ENCODE results near the gene SVIL.

The SVIL gene

GRCh38 chr10:29634764-29635625, at the start of gene SVIL:
Gene SVIL (minus strand): TSS chr10:29634971. CDS start chr10:29555058, 79,913 bp downstream.
- DNase-seq: no peak

GRCh38 chr10:29681676-29682448, 47.1 kb upstream of the SVIL start:
- DNase-seq: peak; percentile 26

- DNase-seq: no peak
Measured at GRCh38 chr10:29680091-29680490, 45.3 kb upstream of the SVIL start.

- no peak for DNase-seq
Measured at GRCh38 chr10:29676732-29677131, 42.0 kb upstream of the SVIL start.

GRCh38 chr10:29675984-29676383, 41.2 kb upstream of the SVIL start:
- DNase-seq: no peak

GRCh38 chr10:29671968-29672367, 37.2 kb upstream of the SVIL start:
- DNase-seq: no peak

GRCh38 chr10:29671228-29671780, 36.5 kb upstream of the SVIL start:
- no peak for DNase-seq

- no peak for DNase-seq
Measured at GRCh38 chr10:29670761-29671160, 36.0 kb upstream of the SVIL start.

- no peak for DNase-seq
Measured at GRCh38 chr10:29669149-29669548, 34.4 kb upstream of the SVIL start.

- no peak for DNase-seq
Measured at GRCh38 chr10:29668628-29669027, 33.9 kb upstream of the SVIL start.

- no peak for DNase-seq
Measured at GRCh38 chr10:29667191-29667590, 32.4 kb upstream of the SVIL start.

GRCh38 chr10:29666201-29666600, 31.4 kb upstream of the SVIL start:
- DNase-seq: no peak

- no peak for DNase-seq
Measured at GRCh38 chr10:29663718-29664117, 28.9 kb upstream of the SVIL start.

- DNase-seq: peak; percentile 59
Measured at GRCh38 chr10:29658984-29659965, 24.5 kb upstream of the SVIL start.

GRCh38 chr10:29657719-29658274, 23.0 kb upstream of the SVIL start:
- no peak for DNase-seq

- no peak for DNase-seq
Measured at GRCh38 chr10:29656451-29656992, 21.8 kb upstream of the SVIL start.

GRCh38 chr10:29652192-29652591, 17.4 kb upstream of the SVIL start:
- no peak for DNase-seq

- no peak for DNase-seq
Measured at GRCh38 chr10:29651767-29652166, 17.0 kb upstream of the SVIL start.

- DNase-seq: no peak
Measured at GRCh38 chr10:29650552-29650944, 15.8 kb upstream of the SVIL start.

- DNase-seq: no peak
Measured at GRCh38 chr10:29649561-29650551, 15.1 kb upstream of the SVIL start.

- DNase-seq: no peak
Measured at GRCh38 chr10:29648983-29649268, 14.2 kb upstream of the SVIL start.

Data from activated CD8-positive, alpha-beta memory T cell treated with anti-CD3 and anti-CD28 coated beads, Interleukin-2, amount 50 U/mL, for 4 hours (primary cell).